Neural cell (in vitro differentiated cells): ENCODE results near the gene MME. TPM values are rescaled to one million over a fixed set of nuclear protein-coding genes. Genes with fewer than 3 reads are reported as not detected.

Source experiments
- H2AFZ ChIP-seq: fragments of 200-600, 300-800 bp; sonication (generic), shearing (Covaris generic); 2 replicates; pipeline ENCODE4 v1.6.0; 2014; ENCODE audit warnings: low read depth, mild to moderate bottlenecking, antibody characterized with exemption, low read length, moderate library complexity
- H3F3A ChIP-seq: fragments of 200-600 bp; shearing (Covaris generic); 2 replicates; pipeline ENCODE4 v1.6.1; 2016; ENCODE audit warnings: mild to moderate bottlenecking, moderate library complexity, mixed read lengths, antibody characterized with exemption, low read length; ENCODE audit not compliant: insufficient read depth, poor library complexity, severe bottlenecking
- H3K27ac ChIP-seq: fragments of 200-600, 300-800 bp; sonication (generic), shearing (Covaris generic); 2 replicates; pipeline ENCODE4 v1.5.1; 2014; ENCODE audit warnings: mild to moderate bottlenecking, low read length, moderate library complexity
- H3K27me3 ChIP-seq: fragments of 300-800, 200-600 bp; sonication (generic), shearing (Covaris generic); 2 replicates; pipeline ENCODE4 v1.6.0; 2014; ENCODE audit warnings: mild to moderate bottlenecking, low read depth, low read length, moderate library complexity; ENCODE audit not compliant: insufficient read depth
- H3K36me3 ChIP-seq: fragments of 300-800, 200-600 bp; sonication (generic), shearing (Covaris generic); 2 replicates; pipeline ENCODE4 v1.5.1; 2014; ENCODE audit warnings: mild to moderate bottlenecking, antibody characterized with exemption, low read length, moderate library complexity; ENCODE audit not compliant: insufficient read depth
- H3K4me2 ChIP-seq: fragments of 300-800, 200-600 bp; sonication (generic), shearing (Covaris generic); 2 replicates; pipeline ENCODE4 v1.6.0; 2014; ENCODE audit warnings: mild to moderate bottlenecking, low read length
- H3K4me3 ChIP-seq: fragments of 300-800, 200-600 bp; sonication (generic), shearing (Covaris generic); 2 replicates; pipeline ENCODE4 v1.5.1; 2014; ENCODE audit warnings: mild to moderate bottlenecking, low read length, moderate library complexity
- H3K79me2 ChIP-seq: fragments of 200-600 bp; shearing (Covaris generic); replicated peaks from 2 replicates; pipeline ENCODE4 v1.6.0; 2014; ENCODE audit warnings: mild to moderate bottlenecking, low read length, moderate library complexity; ENCODE audit not compliant: insufficient read depth
- H3K9ac ChIP-seq: fragments of 300-800, 200-600 bp; sonication (generic), shearing (Covaris generic); 2 replicates; pipeline ENCODE4 v1.6.1; 2016; ENCODE audit warnings: mild to moderate bottlenecking, low read length, mixed read lengths
- H3K9me2 ChIP-seq: fragments of 200-600 bp; shearing (Covaris generic); 2 replicates; pipeline ENCODE4 v1.6.1; 2016; ENCODE audit warnings: mild to moderate bottlenecking, low read length, mixed read lengths; ENCODE audit not compliant: insufficient read depth
- H3K9me3 ChIP-seq: fragments of 200-600, 300-800 bp; sonication (generic), shearing (Covaris generic); 2 replicates; pipeline ENCODE4 v1.6.1; 2016; ENCODE audit warnings: mild to moderate bottlenecking, mixed run types, low read length, moderate library complexity, mixed read lengths
- H4K20me1 ChIP-seq: fragments of 200-600 bp; shearing (Covaris generic); 2 replicates; pipeline ENCODE4 v1.6.1; 2016; ENCODE audit warnings: mild to moderate bottlenecking, mixed run types; ENCODE audit not compliant: insufficient read depth
- EP300 ChIP-seq: fragments of 450-650 bp; conservative IDR thresholded peaks from 2 replicates; pipeline ENCODE4 v1.6.1; 2014; ENCODE audit warnings: antibody characterized with exemption, mild to moderate bottlenecking, moderate library complexity; ENCODE audit not compliant: poor library complexity, severe bottlenecking
- EZH2 ChIP-seq: fragments of 200-600, 300-800 bp; shearing (Covaris generic), sonication (generic); IDR thresholded peaks from 2 replicates; pipeline ENCODE4 v1.6.1; 2014; ENCODE audit warnings: antibody characterized with exemption, low read length, borderline replicate concordance, mild to moderate bottlenecking; ENCODE audit not compliant: insufficient read depth, poor library complexity, severe bottlenecking
- MXI1 ChIP-seq: fragments of 450-650 bp; conservative IDR thresholded peaks from 2 replicates; pipeline ENCODE4 v1.6.1; 2014; ENCODE audit warnings: antibody characterized with exemption, mild to moderate bottlenecking; ENCODE audit not compliant: poor library complexity, severe bottlenecking
- POLR2AphosphoS5 ChIP-seq: IDR thresholded peaks from 2 replicates; pipeline ENCODE4 v1.6.1; 2012
- RAD21 ChIP-seq: fragments of 450-650 bp; conservative IDR thresholded peaks from 2 replicates; pipeline ENCODE4 v1.6.1; 2014; ENCODE audit warnings: antibody characterized with exemption, mild to moderate bottlenecking, moderate library complexity
- SMC3 ChIP-seq: fragments of 450-650 bp; conservative IDR thresholded peaks from 2 replicates; pipeline ENCODE4 v1.6.1; 2014; ENCODE audit warnings: antibody characterized with exemption, mild to moderate bottlenecking, moderate library complexity; ENCODE audit not compliant: poor library complexity
- TAF1 ChIP-seq: IDR thresholded peaks from 2 replicates; pipeline ENCODE4 v1.6.1; 2012; ENCODE audit warnings: low read depth
- polyA plus RNA-seq: library from polyadenylated mRNA; depleted of rRNA; stranded (reverse); fragments of >200 nt; gene quantifications from 2 replicates; pipeline ENCODE4 v1.2.3, GENCODE V29; 2014
- TF ChIP-seq, protein P1 (sequence below): IDR thresholded peaks from 2 replicates; pipeline ENCODE4 v1.6.1; 2012; ENCODE audit warnings: borderline replicate concordance
- TF ChIP-seq, protein P2 (sequence below): fragments of 450-650 bp; IDR thresholded peaks from 2 replicates; pipeline ENCODE4 v1.5.1; 2014; ENCODE audit warnings: antibody characterized with exemption, mild to moderate bottlenecking, moderate library complexity; ENCODE audit not compliant: poor library complexity, severe bottlenecking

The MME gene
- polyA plus RNA-seq, 1 donor from 2014 or later = 0.54 TPM

DNA sequence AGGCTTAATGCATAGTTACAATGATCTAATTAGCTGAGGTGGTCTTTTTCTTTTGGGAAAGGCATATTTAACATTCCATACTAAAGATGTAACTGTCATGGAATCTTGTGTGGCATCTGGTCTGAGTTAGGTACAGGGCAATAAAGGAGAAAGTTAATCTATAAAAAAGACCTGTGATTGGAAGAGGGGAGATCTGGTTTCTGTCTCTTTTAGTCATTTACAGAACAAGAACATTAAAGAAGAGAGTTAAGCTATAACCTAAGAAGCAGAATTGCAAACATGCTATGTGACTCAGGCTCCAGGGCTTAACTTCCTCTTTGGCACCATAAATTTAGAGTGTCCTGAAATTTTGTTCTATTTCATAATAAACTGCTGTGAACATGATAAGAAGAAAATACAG, 47.2 kb upstream of the MME start:
- H4K20me1 ChIP-seq = no peaks in the 10 kb centered on the region
- peaks cover 4% of the 10 kb centered on the region for H3K9me3 ChIP-seq
- H3F3A ChIP-seq = no peaks in the 10 kb centered on the region
- no peak overlapping the region for H3K27ac ChIP-seq
- no peaks in the 10 kb centered on the region for H3K9me2 ChIP-seq
- TF ChIP-seq, protein P1, sequence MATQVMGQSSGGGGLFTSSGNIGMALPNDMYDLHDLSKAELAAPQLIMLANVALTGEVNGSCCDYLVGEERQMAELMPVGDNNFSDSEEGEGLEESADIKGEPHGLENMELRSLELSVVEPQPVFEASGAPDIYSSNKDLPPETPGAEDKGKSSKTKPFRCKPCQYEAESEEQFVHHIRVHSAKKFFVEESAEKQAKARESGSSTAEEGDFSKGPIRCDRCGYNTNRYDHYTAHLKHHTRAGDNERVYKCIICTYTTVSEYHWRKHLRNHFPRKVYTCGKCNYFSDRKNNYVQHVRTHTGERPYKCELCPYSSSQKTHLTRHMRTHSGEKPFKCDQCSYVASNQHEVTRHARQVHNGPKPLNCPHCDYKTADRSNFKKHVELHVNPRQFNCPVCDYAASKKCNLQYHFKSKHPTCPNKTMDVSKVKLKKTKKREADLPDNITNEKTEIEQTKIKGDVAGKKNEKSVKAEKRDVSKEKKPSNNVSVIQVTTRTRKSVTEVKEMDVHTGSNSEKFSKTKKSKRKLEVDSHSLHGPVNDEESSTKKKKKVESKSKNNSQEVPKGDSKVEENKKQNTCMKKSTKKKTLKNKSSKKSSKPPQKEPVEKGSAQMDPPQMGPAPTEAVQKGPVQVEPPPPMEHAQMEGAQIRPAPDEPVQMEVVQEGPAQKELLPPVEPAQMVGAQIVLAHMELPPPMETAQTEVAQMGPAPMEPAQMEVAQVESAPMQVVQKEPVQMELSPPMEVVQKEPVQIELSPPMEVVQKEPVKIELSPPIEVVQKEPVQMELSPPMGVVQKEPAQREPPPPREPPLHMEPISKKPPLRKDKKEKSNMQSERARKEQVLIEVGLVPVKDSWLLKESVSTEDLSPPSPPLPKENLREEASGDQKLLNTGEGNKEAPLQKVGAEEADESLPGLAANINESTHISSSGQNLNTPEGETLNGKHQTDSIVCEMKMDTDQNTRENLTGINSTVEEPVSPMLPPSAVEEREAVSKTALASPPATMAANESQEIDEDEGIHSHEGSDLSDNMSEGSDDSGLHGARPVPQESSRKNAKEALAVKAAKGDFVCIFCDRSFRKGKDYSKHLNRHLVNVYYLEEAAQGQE = no peak
- TF ChIP-seq SMC3 (no peak), MXI1 (no peak), POLR2AphosphoS5 (no peak), RAD21 (no peak), TAF1 (no peak), EZH2 (no peak), EP300 (no peak)
- TF ChIP-seq, protein P2, sequence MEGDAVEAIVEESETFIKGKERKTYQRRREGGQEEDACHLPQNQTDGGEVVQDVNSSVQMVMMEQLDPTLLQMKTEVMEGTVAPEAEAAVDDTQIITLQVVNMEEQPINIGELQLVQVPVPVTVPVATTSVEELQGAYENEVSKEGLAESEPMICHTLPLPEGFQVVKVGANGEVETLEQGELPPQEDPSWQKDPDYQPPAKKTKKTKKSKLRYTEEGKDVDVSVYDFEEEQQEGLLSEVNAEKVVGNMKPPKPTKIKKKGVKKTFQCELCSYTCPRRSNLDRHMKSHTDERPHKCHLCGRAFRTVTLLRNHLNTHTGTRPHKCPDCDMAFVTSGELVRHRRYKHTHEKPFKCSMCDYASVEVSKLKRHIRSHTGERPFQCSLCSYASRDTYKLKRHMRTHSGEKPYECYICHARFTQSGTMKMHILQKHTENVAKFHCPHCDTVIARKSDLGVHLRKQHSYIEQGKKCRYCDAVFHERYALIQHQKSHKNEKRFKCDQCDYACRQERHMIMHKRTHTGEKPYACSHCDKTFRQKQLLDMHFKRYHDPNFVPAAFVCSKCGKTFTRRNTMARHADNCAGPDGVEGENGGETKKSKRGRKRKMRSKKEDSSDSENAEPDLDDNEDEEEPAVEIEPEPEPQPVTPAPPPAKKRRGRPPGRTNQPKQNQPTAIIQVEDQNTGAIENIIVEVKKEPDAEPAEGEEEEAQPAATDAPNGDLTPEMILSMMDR = no peak
- H3K4me2 ChIP-seq = no peak overlapping the region
- H3K79me2 ChIP-seq = no peaks in the 10 kb centered on the region
- no peak overlapping the region for H2AFZ ChIP-seq
- H3K36me3 ChIP-seq = no peaks in the 10 kb centered on the region
- no peak overlapping the region for H3K4me3 ChIP-seq
- H3K9ac ChIP-seq = no peak overlapping the region
- no peaks in the 10 kb centered on the region for H3K27me3 ChIP-seq

DNA sequence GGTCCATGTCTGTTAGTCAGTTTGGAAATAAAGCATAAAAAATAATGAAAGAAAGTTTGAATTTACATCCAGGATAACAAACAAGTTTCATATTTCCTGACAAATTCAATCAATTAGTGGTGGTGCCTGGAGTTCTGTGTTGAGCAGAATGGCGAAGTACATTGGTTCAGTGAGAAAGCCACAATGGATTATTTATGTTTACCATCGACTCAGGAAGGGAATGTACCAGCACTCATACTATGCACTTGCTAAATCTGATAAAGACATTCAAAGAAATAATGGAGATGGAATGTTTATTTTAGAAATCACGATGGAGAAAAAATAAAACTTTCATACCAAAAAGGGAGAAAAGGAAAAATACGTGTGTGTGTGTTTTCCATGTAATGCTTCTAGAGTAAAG, 45.3 kb upstream of the MME start:
- H2AFZ ChIP-seq = no peak overlapping the region
- H3K27me3 ChIP-seq = no peaks in the 10 kb centered on the region
- no peak overlapping the region for H3K27ac ChIP-seq
- no peaks in the 10 kb centered on the region for H3F3A ChIP-seq
- TF ChIP-seq, protein P2 = no peak
- no peaks in the 10 kb centered on the region for H3K79me2 ChIP-seq
- H3K4me2 ChIP-seq = no peak overlapping the region
- H3K9ac ChIP-seq = no peak overlapping the region
- H3K9me2 ChIP-seq = no peaks in the 10 kb centered on the region
- no peaks in the 10 kb centered on the region for H3K36me3 ChIP-seq
- H3K9me3 ChIP-seq = no peaks in the 10 kb centered on the region
- H4K20me1 ChIP-seq = no peaks in the 10 kb centered on the region
- H3K4me3 ChIP-seq = no peak overlapping the region
